Mammary epithelial cell (primary cell): ENCODE measurements around the gene PLEKHG7.

Source experiments
- EZH2 ChIP-seq: IDR thresholded peaks from 2 replicates; pipeline ENCODE4 v1.6.1; 2012; ENCODE audit warnings: low read length, inconsistent platforms, borderline replicate concordance
- TF ChIP-seq, protein P1 (sequence below), 2 donors: IDR thresholded peaks in 1 of 2; conservative IDR thresholded peaks in 1 of 2; 2 replicates each; pipeline ENCODE4 v1.5.1; 2011 to 2012; ENCODE audit warnings: inconsistent platforms in 2 of 2, low read length in 2 of 2, mild to moderate bottlenecking in 2 of 2, control low read depth in 1 of 2, low read depth in 1 of 2; ENCODE audit not compliant: insufficient read depth in 1 of 2; ENCODE audit errors: extremely low read depth in 1 of 2

- TF ChIP-seq, protein P1, sequence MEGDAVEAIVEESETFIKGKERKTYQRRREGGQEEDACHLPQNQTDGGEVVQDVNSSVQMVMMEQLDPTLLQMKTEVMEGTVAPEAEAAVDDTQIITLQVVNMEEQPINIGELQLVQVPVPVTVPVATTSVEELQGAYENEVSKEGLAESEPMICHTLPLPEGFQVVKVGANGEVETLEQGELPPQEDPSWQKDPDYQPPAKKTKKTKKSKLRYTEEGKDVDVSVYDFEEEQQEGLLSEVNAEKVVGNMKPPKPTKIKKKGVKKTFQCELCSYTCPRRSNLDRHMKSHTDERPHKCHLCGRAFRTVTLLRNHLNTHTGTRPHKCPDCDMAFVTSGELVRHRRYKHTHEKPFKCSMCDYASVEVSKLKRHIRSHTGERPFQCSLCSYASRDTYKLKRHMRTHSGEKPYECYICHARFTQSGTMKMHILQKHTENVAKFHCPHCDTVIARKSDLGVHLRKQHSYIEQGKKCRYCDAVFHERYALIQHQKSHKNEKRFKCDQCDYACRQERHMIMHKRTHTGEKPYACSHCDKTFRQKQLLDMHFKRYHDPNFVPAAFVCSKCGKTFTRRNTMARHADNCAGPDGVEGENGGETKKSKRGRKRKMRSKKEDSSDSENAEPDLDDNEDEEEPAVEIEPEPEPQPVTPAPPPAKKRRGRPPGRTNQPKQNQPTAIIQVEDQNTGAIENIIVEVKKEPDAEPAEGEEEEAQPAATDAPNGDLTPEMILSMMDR (conservative IDR thresholded peaks at IDR 0.05 in 1 of 2, IDR thresholded peaks at IDR 0.05 in 1 of 2; ENCODE audit: extremely low read depth in 1 of 2, insufficient read depth in 1 of 2, low read depth in 1 of 2, low read length in 2 of 2): no peak
- no peak for TF ChIP-seq EZH2
Measured at GRCh38 chr12:92732216-92732615, 29.4 kb downstream of the PLEKHG7 start.
